ENCODE results near the gene GPC6. TPM values are rescaled to one million over a fixed set of nuclear protein-coding genes. Genes with fewer than 3 reads are reported as not detected.

The GPC6 gene
- total RNA-seq, 1 experiment from 2014 or later: 0.22 TPM

- TF ChIP-seq ZBTB33 (IDR thresholded peaks at IDR 0.05; ENCODE audit: extremely low read depth, insufficient replicate concordance, low read length): no peak
- TF ChIP-seq ELF1 (IDR thresholded peaks at IDR 0.05; ENCODE audit: borderline replicate concordance, low read depth): no peak
- no peak for TF ChIP-seq POLR2A (IDR thresholded peaks at IDR 0.05; ENCODE audit: borderline replicate concordance, extremely low read depth, insufficient read depth, insufficient read length)
- no peak for TF ChIP-seq FOSL1 (IDR thresholded peaks at IDR 0.05; ENCODE audit: low read depth)
Observed at GRCh38 chr13:93843082-93843481, 616.5 kb downstream of the GPC6 start (continued).

- Histone ChIP-seq H3K27me3 (ENCODE audit: insufficient read depth, low read length) (no peaks in the 10 kb centered on the region), H4K20me1 (ENCODE audit: insufficient read depth) (no peaks in the 10 kb centered on the region), H3K4me2 (ENCODE audit: low read length) (no peak overlapping the region), H3K79me2 (ENCODE audit: insufficient read depth, low read length) (no peaks in the 10 kb centered on the region), H2AFZ (ENCODE audit: low read depth, low read length, poor library complexity, severe bottlenecking) (no peak overlapping the region), H3K9me3 (ENCODE audit: control insufficient read depth in 1 of 2, insufficient read depth in 1 of 2, low read depth in 1 of 2, low read length in 2 of 2) (peaks cover 5 to 15% of the 10 kb centered on the region in 2 experiments; a peak in 3 of 4 replicates), H3K36me3 (ENCODE audit: control insufficient read depth in 1 of 2, insufficient read depth in 2 of 2, low read length in 2 of 2) (no peaks in the 10 kb centered on the region), H3K27ac (ENCODE audit: low read depth, low read length) (no peak overlapping the region), H3K9me2 (ENCODE audit: insufficient read depth) (no peaks in the 10 kb centered on the region), H3K4me3 (replicated peaks in 1 of 2; ENCODE audit: low read depth in 1 of 2, low read length in 2 of 2) (no peak overlapping the region), H3K9ac (ENCODE audit: low read length) (no peak overlapping the region), H3K4me1 (ENCODE audit: control insufficient read depth in 1 of 2, insufficient read depth in 2 of 2, low read length in 2 of 2) (no peaks in the 10 kb centered on the region)
- TF ChIP-seq RAD21 (IDR thresholded peaks at IDR 0.05; ENCODE audit: low read depth) (no peak), JUND (IDR thresholded peaks at IDR 0.05) (no peak), POLR2AphosphoS5 (IDR thresholded peaks at IDR 0.05; ENCODE audit: low read depth, low read length) (no peak), YY1 (IDR thresholded peaks at IDR 0.05; ENCODE audit: extremely low read depth, insufficient replicate concordance, low read depth, low read length) (no peak), ELF1 (IDR thresholded peaks at IDR 0.05; ENCODE audit: borderline replicate concordance, low read depth) (no peak), MAX (IDR thresholded peaks at IDR 0.05) (no peak), ZFX (IDR thresholded peaks at IDR 0.05) (no peak), SIN3A (IDR thresholded peaks at IDR 0.05; ENCODE audit: low read depth) (no peak), SRF (IDR thresholded peaks at IDR 0.05; ENCODE audit: low read depth) (no peak), ZBTB33 (IDR thresholded peaks at IDR 0.05; ENCODE audit: extremely low read depth, insufficient replicate concordance, low read length) (no peak), EGR1 (IDR thresholded peaks at IDR 0.05; ENCODE audit: low read depth) (no peak), TCF7L2 (IDR thresholded peaks at IDR 0.05; ENCODE audit: borderline replicate concordance, extremely low read depth, insufficient read depth, insufficient read length) (no peak), ZNF274 (IDR thresholded peaks at IDR 0.05; ENCODE audit: low read depth, low read length) (no peak)
- BruUV-seq (replicated peaks): no TSS peak
- ATAC-seq (no peak), DNase-seq (ENCODE audit: low read depth, low spot score) (no peak)
- CTCF ChIA-PET: no interaction called here
- intact Hi-C loops (cut with micrococcal nuclease): no loop called here
- POLR2A ChIA-PET: no interaction called here
- RAD21 ChIA-PET (ENCODE audit: low non-redundant PET in 1 of 2, low total read pairs in 2 of 2, uncharacterized antibody in 2 of 2, unreplicated experiment in 2 of 2): no interaction called here
Observed at GRCh38 chr13:93847162-93847561, 620.6 kb downstream of the GPC6 start.
